Stimulated activated memory B cell treated with anti-CD40 and anti-IgM and Interleukin-4, amounts not matched to agents 10 μg/mL and 1 μg/mL and 100 μg/mL, for 72 hours (primary cell): ENCODE measurements around the gene NXPH3.

ENCODE experiments used
- ATAC-seq: fragments of 150-1000 bp; cut with Tn5 transposase; 2 replicates; pipeline ENCODE4 v1.10.0; 2021
- H3K27ac Mint-ChIP-seq: one replicate; pipeline ENCODE4 v1.8.0; 2022; ENCODE audit warnings: mild to moderate bottlenecking, mixed read lengths
- H3K27me3 Mint-ChIP-seq: one replicate; pipeline ENCODE4 v1.8.0; 2022; ENCODE audit warnings: mixed read lengths
- H3K36me3 Mint-ChIP-seq: one replicate; pipeline ENCODE4 v1.8.0; 2022; ENCODE audit warnings: mixed read lengths
- H3K4me1 Mint-ChIP-seq: one replicate; pipeline ENCODE4 v1.8.0; 2022; ENCODE audit warnings: mixed read lengths
- H3K4me3 Mint-ChIP-seq: one replicate; pipeline ENCODE4 v1.8.0; 2022; ENCODE audit warnings: mild to moderate bottlenecking, moderate library complexity, mixed read lengths
- H3K9me3 Mint-ChIP-seq: one replicate; pipeline ENCODE4 v1.8.0; 2022; ENCODE audit warnings: mixed read lengths

The NXPH3 gene

GRCh38 chr17:49575679-49576087 is at the start of gene NXPH3:
Gene NXPH3, plus strand, starts transcription at chr17:49575871. Its CDS starts 349 bp downstream, at chr17:49576220.
- ATAC-seq: peak; percentile 49
- Mint-ChIP-seq H3K27me3 (peaks cover 78% of the 10 kb centered on the region), H3K4me1 (peaks cover 23% of the 10 kb centered on the region), H3K27ac (no peak within 1 kb of the TSS), H3K9me3 (no peaks in the 10 kb centered on the region), H3K36me3 (no peaks in the 10 kb centered on the region), H3K4me3 (peak within 1 kb of the TSS; percentile 74)

DNA sequence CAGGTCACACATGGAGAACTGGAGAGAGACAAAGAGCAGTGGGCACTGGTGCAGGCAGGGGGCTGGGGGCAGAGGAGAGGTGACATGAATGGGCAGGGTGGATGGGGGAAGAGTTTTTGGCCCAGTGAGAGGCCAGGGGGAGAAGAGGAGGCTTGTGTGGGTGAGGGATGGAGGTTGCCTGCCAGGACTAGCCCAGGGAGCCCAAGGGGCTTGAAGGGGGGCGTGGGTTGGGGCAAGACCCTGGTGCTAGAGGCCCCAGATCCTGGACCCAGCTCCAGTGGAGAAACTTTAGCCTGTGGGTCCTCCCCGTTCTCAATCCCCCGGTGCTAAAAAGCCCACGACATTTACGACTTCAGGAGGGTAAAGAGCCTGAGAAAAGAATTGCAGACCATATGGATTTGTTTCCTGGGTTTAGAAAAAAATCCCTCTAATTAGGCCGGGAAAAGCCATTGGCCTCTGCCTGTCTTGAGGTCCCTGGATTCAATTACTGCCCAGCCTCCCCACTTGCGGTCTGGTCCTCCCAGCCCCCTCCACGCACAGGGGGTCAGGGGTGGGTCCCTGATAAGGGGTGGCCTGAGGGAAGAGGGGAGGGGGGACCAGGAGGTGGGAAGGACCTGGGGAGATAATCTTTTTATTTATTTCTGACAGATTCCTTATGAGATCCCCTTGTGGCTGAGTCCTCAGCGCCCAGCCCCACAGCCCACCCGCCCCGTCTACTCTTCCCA is 47.6 kb upstream of the NXPH3 start:
- peaks cover 68% of the 10 kb centered on the region for H3K27me3 Mint-ChIP-seq
- no peak overlapping the region for H3K27ac Mint-ChIP-seq
- ATAC-seq: no peak
- H3K4me3 Mint-ChIP-seq: no peak overlapping the region
- H3K4me1 Mint-ChIP-seq: no peaks in the 10 kb centered on the region
- no peaks in the 10 kb centered on the region for H3K36me3 Mint-ChIP-seq
- no peaks in the 10 kb centered on the region for H3K9me3 Mint-ChIP-seq

DNA sequence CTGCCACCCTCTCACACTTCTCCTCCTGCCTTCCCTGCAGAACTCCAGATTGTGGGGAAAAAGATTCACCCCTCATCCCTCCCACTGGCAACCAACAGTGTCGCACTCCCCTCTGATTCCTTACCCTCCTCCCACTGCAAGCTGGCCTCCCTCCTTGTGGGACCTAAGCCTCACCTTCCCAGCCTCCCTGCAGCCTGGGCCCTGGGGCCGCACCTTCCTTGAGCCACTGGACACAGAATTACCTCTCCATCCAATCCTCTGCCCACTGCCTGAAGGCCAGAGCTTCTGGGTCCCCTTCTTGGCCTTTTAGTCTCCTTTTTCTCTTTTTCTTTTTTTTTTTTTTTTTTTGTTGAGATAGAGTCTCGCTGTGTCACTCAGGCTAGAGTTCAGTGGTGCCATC is 46.7 kb upstream of the NXPH3 start:
- Mint-ChIP-seq H3K4me3 (no peak overlapping the region), H3K9me3 (no peaks in the 10 kb centered on the region), H3K36me3 (no peaks in the 10 kb centered on the region), H3K27ac (no peak overlapping the region), H3K27me3 (peaks cover 77% of the 10 kb centered on the region), H3K4me1 (no peaks in the 10 kb centered on the region)
- no peak for ATAC-seq

GRCh38 chr17:49530118-49530517 is 45.6 kb upstream of the NXPH3 start:
- ATAC-seq: no peak
- H3K27me3 Mint-ChIP-seq: peaks cover 86% of the 10 kb centered on the region
- H3K36me3 Mint-ChIP-seq: no peaks in the 10 kb centered on the region
- no peak overlapping the region for H3K4me3 Mint-ChIP-seq
- no peak overlapping the region for H3K27ac Mint-ChIP-seq
- H3K4me1 Mint-ChIP-seq: no peaks in the 10 kb centered on the region
- no peaks in the 10 kb centered on the region for H3K9me3 Mint-ChIP-seq

DNA sequence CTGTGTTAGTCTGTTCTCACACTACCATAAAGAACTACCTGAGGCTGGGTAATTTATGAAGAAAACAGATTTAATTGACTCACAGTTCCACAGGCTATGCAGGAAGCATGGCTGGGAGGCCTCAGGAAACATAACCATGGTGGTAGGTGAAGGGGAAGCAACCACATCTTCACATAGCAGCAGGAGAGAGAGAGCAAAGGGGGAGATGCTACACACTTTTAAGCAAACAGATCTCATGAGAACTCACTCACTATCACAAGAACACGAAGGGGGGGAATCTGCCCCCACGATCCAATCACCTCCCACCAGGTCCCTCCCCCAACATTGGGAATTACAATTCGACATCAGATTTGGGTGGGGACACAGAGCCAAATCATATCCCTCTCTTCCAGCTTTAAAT is 31.8 kb upstream of the NXPH3 start:
- H3K27ac Mint-ChIP-seq: no peak overlapping the region
- peaks cover 16% of the 10 kb centered on the region for H3K9me3 Mint-ChIP-seq
- H3K4me3 Mint-ChIP-seq: no peak overlapping the region
- H3K4me1 Mint-ChIP-seq: no peaks in the 10 kb centered on the region
- H3K27me3 Mint-ChIP-seq: peaks cover 48% of the 10 kb centered on the region
- no peak for ATAC-seq
- peaks cover 12% of the 10 kb centered on the region for H3K36me3 Mint-ChIP-seq

- Mint-ChIP-seq H3K27me3 (peaks cover 48% of the 10 kb centered on the region), H3K27ac (no peak overlapping the region), H3K36me3 (peaks cover 12% of the 10 kb centered on the region), H3K9me3 (peaks cover 16% of the 10 kb centered on the region), H3K4me3 (no peak overlapping the region), H3K4me1 (no peaks in the 10 kb centered on the region)
- ATAC-seq: no peak
These were observed 30.5 kb upstream of the NXPH3 start for GRCh38 chr17:49545007-49545660.

- Mint-ChIP-seq H3K4me1 (no peaks in the 10 kb centered on the region), H3K4me3 (no peak overlapping the region), H3K27me3 (peaks cover 48% of the 10 kb centered on the region), H3K9me3 (peaks cover 16% of the 10 kb centered on the region), H3K36me3 (peaks cover 12% of the 10 kb centered on the region), H3K27ac (no peak overlapping the region)
- ATAC-seq: no peak
These were observed 29.7 kb upstream of the NXPH3 start for GRCh38 chr17:49545806-49546545.

GRCh38 chr17:49546546-49547535 is 28.8 kb upstream of the NXPH3 start:
- H3K4me1 Mint-ChIP-seq: no peaks in the 10 kb centered on the region
- peaks cover 11% of the 10 kb centered on the region for H3K9me3 Mint-ChIP-seq
- H3K4me3 Mint-ChIP-seq: no peak overlapping the region
- peaks cover 12% of the 10 kb centered on the region for H3K36me3 Mint-ChIP-seq
- H3K27ac Mint-ChIP-seq: no peak overlapping the region
- peaks cover 48% of the 10 kb centered on the region for H3K27me3 Mint-ChIP-seq
- no peak for ATAC-seq

DNA sequence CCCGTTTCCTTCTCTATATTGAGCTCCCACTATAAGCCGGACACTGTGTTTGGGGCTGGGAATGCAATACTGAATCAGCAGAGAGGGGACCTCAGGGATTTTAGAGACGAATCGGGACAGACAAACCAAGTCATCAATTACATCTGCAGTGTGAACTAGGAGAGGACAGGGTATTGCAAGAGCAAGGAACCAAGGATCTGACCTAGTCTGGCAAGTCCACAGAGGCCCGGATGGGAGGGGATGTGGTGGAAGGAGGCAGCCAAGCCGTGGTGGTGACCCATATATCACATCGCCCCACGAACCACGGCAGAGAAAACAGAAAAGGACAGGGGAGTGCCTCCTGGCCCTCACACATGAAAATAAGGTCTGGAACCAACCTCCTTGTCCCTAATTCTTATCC is 28.1 kb upstream of the NXPH3 start:
- peaks cover 48% of the 10 kb centered on the region for H3K27me3 Mint-ChIP-seq
- H3K9me3 Mint-ChIP-seq: peaks cover 11% of the 10 kb centered on the region
- no peaks in the 10 kb centered on the region for H3K4me1 Mint-ChIP-seq
- no peak overlapping the region for H3K4me3 Mint-ChIP-seq
- H3K36me3 Mint-ChIP-seq: peaks cover 12% of the 10 kb centered on the region
- no peak for ATAC-seq
- no peak overlapping the region for H3K27ac Mint-ChIP-seq

DNA sequence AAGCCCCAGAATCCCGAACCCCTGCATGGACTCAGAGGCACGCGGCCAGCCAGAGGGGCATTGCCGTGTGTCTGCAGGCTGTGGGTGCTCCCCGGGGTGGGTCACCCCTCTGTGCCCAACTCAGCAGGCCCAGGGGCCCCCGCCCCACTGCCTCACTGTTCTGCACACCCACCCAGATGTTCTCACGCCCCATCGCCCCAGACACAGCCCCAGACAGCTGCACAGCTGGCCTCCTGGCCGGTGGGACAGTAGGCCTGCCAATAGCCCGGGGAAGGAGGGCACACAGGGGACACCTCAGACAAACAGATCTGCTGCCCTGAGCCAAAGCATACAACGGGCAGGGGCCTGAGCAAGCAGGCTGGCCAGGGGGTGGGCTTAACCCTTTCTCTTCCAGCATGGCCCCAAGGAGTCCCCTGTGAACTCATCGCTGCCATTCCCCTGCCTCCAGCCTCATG is 27.6 kb upstream of the NXPH3 start:
- H3K27me3 Mint-ChIP-seq: peaks cover 46% of the 10 kb centered on the region
- ATAC-seq: no peak
- no peak overlapping the region for H3K4me3 Mint-ChIP-seq
- H3K36me3 Mint-ChIP-seq: peaks cover 12% of the 10 kb centered on the region
- peaks cover 11% of the 10 kb centered on the region for H3K9me3 Mint-ChIP-seq
- no peaks in the 10 kb centered on the region for H3K4me1 Mint-ChIP-seq
- H3K27ac Mint-ChIP-seq: no peak overlapping the region

DNA sequence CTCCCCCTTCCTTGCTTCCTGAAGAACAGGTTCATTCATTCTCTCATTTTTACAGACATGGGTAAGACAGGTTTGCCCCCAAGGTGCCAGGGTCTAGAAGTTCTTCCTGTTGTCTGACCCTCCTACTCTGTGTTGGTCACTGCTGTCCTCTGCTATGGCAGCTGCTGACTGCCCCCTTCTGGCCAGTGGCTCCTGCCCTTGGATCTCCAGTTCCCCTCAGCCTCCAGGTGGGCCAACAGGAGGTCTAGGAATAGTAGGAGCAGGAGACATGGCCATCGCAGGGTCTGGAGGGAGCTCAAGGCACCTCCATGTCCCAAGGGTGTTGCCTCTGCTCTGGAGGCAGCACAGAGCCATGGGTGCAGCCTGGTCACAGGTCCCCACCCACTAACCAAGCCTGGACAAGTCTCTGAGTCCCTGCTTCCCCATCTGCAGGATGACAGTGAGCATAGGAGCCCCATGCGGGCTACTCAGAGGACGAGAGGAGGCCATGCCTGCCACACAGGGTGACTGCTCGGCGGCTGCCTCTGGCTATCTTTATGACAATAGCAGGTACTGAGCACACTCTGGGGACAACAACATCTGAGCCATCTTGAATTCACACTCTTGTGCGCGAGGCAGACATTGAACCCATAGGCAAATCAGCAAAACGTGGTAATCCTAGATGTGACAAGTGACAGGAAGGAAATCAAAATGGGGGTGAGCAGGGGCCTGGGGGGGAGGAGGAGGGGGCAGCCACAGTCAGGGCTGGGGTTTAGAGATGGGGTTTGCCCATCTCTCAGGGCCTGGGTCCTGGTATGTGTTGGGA is 27.0 kb upstream of the NXPH3 start:
- no peak overlapping the region for H3K4me3 Mint-ChIP-seq
- peaks cover 8% of the 10 kb centered on the region for H3K36me3 Mint-ChIP-seq
- ATAC-seq: no peak
- H3K4me1 Mint-ChIP-seq: no peaks in the 10 kb centered on the region
- peaks cover 40% of the 10 kb centered on the region for H3K27me3 Mint-ChIP-seq
- H3K27ac Mint-ChIP-seq: no peak overlapping the region
- H3K9me3 Mint-ChIP-seq: peaks cover 6% of the 10 kb centered on the region

DNA sequence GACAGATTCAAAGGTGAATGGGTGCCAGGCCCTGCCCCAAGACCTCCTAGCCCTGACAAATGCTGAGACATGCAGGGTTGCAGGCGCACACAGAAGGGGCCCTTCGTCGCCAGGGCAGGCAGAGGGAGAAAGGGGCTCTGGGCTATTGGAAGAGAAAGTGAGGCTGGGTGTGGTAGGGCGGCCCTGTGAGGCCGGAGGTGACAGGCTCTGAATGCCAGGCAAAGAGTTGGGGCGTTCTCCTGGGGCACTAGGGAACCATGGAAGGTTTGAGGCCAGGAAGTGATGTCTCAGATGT is 26.4 kb upstream of the NXPH3 start:
- no peak for ATAC-seq
- Mint-ChIP-seq H3K9me3 (peaks cover under 1% of the 10 kb centered on the region), H3K27me3 (peaks cover 35% of the 10 kb centered on the region), H3K27ac (no peak overlapping the region), H3K4me1 (no peaks in the 10 kb centered on the region), H3K36me3 (peaks cover 2% of the 10 kb centered on the region), H3K4me3 (no peak overlapping the region)

DNA sequence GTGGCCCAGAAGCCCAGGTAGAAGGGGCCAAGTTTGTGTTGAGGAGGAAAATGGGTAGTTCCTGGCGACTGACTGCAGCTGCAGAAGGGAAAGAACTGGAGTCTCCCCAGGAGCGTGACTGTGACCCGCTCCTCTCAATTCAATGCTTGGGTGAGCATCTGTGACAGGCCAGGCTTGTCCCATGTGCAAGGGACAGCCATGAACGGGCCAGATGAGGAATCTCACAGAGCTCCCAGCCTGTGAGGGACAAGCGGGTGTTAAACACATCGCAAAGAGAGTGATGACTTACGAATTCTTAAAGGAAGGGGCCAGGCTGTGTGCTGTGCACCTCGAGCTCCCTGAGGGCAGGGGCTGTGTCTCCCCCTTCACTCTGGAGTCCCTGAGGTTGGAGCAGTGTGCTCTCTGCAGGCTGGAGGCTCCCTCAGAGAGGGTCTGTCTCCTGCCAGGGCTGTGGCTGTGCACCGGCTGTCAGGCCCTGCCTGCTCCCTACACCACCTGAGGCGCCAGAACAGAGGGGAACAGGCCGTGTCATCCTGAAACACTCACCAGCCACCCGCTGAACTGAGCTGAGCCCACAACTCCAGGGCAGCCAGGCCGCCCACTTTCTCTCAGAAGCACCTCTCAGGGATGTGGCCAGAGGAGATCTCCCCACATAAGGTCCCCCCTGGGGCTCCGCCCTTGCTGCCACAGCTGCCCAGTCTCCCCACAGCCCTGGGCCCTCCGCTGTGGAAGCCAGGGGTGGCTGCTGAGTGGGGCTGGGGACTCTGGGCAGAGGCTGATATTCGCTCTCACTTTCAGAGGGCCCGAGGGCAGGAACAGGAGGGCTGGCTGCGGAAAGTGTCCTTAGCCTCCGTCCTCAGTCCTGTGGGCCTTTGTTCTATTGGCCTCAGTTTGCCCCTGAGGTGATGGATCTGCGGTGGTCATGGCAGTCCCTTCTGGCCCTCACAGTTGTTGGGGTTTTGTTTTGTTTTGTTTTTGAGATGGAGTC is 25.7 kb upstream of the NXPH3 start:
- no peak for ATAC-seq
- Mint-ChIP-seq H3K4me1 (no peaks in the 10 kb centered on the region), H3K4me3 (no peak overlapping the region), H3K36me3 (no peaks in the 10 kb centered on the region), H3K9me3 (no peaks in the 10 kb centered on the region), H3K27me3 (peaks cover 27% of the 10 kb centered on the region), H3K27ac (no peak overlapping the region)
